G401 (cell line): ENCODE data around the gene NRP1. TPM values are rescaled to one million over a fixed set of nuclear protein-coding genes. Genes with fewer than 3 reads are reported as not detected.

ENCODE experiments used
- DNase-seq: peaks from one replicate; pipeline ENCODE4 v3.0.0-alpha.2; 2015; ENCODE audit warnings: low spot score
- in situ Hi-C: cut with HindIII; loops from 2 replicates; pipeline ENCODE4 v1.10.0; 2016; ENCODE audit warnings: low sequenced_read_pairs, mixed read lengths
- total RNA-seq: library from RNA; depleted of rRNA; stranded (reverse); fragments of >200 nt; shearing (Covaris generic); gene quantifications from 2 replicates; pipeline ENCODE4 v1.2.3, GENCODE V29; 2014

Gene NRP1
- total RNA-seq, 1 experiment from 2014 or later, result 17.1 TPM

DNA sequence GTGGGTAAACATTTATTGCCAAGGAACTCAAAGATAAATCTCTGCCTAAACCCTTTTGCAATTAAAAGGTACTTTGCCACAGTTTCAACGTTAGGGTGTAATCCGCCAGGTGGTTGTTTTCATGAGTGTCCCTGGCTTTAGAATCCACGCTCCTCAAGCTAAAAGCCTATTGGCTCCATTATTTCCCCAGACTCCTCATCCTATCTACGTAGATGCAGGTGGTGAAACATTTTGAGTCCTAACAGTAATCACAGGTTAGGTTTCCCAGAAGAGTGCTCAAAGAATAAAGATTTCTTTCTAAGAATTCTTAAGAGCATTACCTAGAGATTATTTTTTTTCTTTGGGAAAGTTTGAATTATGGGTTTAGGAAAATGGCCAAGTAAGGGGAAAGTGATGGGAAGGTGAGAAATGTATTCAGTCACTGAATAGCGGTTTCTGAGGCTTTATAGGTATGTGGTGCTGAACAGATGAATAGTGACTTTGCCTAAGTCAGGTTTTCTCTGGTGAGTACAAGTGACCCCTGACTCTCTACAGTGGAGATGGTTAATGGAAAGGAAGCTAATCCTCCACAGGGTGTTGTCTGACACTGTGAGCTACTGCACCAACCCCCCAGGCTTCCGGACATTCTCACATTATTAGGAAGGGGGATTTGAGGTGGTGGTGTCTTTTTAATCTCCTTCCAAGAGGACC lies 60.2 kb downstream of the NRP1 start:
- in situ Hi-C loops, result no loop called here
- DNase-seq, result no peak

DNA sequence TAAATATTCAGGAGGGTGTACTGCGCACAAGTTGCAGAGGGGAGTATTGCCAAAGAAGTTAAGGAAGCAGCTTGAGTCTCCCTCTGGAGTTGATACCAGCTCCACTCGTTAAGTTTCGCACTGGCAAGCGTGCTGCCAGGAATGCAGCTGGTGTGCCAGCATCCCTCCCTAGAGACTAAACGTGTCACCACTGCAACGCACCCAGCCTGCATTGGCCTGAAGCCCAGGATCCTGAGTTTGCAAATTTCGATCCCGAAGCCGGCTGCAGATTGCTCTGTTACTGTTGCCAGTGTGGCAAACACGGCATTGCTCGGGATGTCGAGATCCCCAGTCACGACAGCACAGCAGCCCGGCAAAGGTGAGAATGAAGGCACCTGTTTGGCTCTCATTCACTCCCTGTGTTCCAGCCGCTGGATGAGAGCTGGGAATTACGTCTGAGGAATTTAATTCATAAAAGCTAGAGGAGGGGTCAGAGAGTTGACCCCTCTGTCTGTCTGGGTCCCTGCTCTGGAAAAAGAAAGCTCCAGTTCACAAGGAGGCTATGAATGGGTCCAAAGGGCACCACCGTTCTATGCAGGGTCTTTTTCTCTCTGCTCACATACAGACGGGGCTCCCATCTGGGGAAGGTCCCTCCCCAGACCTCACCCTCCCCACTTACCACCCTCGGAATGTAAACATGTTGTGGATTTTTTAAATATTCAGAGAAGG lies 61.0 kb downstream of the NRP1 start:
- in situ Hi-C loops, result no loop called here
- no peak for DNase-seq

DNA sequence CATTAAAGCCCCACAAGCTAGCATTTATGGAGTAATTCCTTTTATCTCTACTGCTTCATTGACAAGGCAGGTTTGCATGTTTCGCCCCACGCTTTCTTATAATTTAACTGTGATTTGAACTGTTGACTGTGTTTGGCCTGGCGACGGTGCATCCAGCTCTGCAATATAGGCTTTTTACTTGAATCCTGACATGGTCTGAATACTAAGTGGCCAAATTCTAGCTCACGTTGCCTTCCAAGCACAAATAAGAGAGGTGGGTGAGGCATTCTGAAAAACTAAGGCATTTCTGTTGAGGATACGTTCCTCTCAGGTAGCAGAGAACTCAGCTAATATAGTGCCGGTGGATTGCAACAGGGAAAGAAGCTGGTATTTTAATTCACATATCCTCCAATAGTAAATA lies 61.8 kb downstream of the NRP1 start:
- in situ Hi-C loops, result no loop called here
- DNase-seq, result no peak

DNA sequence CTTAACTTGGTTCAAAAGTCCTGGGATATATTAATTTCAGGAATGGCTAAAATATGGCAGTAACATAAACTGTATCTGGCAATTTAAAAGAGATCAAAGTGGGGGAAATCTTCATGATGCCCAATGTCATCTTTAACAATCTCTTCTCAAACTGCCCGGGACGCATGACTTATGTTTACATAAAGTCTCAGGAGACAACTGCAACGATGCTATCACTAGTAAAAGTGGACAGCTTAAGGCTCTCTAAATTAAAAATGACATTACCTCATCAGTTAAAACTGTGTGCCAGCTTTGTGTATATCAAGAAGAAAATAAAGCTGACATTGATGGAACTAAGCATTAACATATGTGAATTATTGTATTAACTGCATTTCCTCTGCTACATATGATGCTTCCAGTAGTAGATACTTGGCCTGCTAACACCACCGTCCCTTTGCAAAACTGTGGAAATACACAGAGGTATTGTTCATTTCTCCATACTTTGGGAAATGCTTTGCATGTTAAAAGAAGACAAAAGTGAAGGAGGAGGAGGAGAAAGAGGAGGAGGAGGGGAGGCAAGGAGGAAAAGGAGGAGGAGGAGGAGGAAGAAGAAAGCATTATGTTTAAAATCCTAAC lies 62.4 kb downstream of the NRP1 start:
- in situ Hi-C loops, result no loop called here
- DNase-seq, result no peak

DNA sequence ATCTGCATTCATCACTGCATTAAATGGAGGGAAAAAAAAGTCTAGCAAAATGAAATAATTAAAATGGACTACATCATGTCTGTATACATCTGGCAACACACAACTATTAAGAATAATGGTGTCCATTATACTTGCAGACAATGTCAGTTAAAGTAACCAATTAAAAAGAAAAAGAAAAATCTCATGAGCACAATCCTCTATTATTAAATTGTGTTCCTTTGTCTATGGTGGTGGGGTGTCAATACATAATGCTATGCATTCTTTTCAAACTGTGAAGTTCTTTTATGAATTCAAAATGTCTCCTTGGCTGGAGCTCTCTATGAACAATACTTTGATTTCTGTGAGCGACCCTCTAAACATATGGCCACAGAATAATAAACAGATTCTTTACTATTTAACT lies 63.5 kb downstream of the NRP1 start:
- no peak for DNase-seq
- in situ Hi-C loops, result no loop called here

DNA sequence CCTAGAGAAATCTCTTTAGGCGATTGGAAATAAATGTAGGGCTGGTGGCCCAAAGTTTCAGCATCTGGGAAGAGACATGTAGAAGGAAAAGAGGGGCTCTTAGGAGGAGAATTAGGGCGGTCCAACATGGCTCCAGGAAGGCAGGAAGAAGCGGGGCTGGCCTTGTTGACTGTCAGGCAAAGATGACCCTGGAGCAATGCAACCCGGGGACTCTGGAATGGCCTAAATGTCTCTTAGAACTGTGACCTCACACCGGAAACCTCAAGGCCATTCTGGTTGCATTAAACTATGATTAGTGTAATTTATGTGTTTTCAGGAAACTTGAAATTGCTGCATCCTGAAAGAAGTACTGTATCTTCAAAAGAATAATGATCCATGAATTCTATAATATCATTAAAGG lies 66.8 kb downstream of the NRP1 start:
- no peak for DNase-seq
- in situ Hi-C loops, result no loop called here

DNA sequence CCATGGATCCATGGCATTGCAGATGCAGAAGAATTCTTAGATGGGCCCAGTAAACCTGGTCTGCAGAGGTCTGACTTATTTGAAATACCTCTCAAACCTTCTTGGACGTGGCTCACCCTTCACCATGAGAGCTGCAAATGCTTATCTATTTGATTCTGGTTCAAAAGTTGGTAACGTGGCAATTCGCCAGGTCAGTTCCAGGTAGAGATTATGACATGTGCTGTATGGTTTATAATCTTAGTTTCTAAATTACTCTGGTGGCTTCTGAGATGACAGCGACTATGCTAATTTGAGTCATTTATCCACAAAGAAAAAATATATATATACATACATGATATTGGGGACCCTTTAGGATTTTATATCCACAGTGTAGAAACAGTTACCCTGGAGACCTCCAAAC lies 68.8 kb downstream of the NRP1 start:
- in situ Hi-C loops, result no loop called here
- DNase-seq, result no peak

DNA sequence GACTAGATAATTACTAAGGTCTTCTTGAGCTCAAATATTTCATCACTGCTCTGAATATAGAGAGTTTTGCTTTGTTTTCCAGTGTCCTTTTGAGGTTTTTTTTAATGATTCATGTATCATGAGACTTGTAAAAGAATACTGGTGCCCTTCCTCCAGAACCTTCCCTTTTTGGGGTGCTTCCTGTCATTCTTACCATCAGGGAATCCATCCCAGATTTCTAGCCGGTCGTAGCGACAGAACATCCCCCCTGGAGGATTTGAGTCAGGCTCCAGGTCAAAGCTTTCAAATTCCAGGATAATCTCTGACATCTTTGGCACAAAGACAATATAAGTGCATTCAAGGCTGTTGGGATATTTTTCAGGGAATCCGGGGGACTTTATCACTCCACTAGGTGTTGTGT lies 71.0 kb downstream of the NRP1 start:
- in situ Hi-C loops, result no loop called here
- DNase-seq, result no peak

DNA sequence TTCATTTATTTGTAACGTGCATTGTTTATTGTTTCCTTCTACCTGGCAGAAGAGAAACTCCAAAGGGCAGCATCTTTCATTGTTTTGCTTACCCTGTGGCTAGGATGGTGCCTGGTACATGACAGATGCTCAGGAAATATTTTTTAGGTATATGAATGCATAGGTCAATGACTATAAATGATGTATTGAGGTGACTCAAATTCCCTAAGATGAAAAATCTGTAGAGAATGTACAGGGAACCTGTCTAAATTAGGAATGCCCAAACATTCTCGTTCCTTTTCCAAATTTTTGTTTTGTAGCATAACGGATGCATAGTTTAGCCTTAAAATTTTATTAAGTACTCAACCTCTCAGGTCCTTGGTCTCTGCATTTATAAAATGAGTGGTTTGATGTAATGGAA lies 71.6 kb downstream of the NRP1 start:
- in situ Hi-C loops, result no loop called here
- no peak for DNase-seq

DNA sequence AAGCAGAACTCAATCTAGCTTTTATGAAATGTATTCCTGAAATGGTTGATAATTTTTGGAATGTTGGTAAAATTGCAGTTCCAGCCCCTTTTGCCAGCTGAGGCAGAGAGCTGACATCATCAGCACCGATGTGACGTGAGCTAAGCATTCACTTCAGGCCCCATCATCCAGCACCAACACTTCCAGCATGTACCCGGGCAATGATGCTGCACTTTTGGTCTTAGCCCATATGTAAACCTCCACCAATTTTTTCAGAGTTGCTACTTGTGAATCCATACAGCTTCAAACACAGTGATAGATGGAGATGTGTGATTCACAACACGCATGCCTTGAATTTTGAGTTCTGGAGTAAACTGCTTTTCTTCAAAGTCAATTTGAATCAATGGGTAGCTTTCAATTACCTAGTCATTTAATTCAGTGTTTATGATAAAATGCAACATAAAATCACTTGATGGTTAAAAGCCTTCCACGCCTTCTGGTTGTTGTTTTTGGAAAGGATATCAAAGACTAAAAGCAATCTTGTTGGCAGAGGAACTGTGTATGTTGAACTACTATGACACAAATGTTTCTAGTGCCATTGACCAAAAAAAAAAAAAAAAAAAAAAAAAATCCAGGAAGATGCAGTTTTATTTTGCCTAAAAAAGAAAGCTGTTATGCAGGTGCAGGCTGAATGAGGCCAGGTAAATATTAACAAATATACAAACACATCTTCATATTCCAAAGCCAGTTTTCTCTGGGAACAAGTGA lies 73.9 kb downstream of the NRP1 start:
- no peak for DNase-seq
- in situ Hi-C loops, result no loop called here

DNA sequence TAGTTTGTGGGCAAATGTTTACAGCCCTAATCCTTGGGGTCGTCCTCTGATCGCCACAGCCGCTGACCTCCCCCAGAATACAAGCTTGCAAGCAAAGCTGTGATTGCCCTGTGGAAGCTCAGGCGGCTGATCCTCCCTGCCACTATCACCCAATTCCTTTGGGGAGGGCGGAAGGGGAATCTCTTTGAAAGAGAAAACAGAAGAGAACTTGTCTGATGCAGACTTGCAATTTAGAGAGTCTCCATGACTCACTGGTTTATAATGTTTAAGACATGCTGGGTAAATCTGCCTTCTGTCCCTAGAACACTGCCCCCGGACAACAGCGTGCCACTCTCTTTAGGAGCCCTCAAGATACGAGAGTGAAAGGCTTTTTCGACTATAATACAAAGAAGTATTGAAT lies 75.5 kb downstream of the NRP1 start:
- DNase-seq, result no peak
- in situ Hi-C loops, result no loop called here

DNA sequence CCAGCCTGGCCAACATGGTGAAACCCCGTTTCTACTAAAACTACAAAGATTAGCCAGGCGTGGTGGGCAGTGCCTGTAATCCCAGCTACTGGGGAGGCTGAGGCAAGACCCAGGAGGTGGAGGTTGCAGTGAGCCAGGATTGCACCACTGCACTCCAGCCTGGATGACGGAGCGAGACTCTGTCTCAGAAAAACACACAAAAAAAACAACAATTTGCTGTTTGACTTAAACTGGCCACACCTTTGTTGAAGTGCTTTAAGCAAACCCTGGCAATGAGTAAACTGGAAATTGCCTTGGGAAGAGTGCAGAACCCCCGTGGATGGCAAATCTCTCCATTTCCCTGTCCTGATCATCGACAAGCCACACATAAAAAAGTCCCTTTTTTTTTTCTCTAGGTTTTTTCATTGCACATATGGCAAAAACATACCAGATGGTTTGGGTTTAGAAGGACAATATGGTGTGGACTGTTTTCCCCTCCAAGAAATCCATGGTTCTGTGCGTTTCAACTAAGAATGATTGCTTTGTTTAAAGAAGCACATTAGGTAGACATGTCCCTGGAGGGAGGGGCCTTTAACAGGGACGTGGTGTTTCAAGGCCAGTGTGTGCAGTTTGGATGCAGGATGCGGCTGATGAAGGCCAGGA lies 76.9 kb downstream of the NRP1 start:
- DNase-seq, result no peak
- in situ Hi-C loops, result no loop called here

DNA sequence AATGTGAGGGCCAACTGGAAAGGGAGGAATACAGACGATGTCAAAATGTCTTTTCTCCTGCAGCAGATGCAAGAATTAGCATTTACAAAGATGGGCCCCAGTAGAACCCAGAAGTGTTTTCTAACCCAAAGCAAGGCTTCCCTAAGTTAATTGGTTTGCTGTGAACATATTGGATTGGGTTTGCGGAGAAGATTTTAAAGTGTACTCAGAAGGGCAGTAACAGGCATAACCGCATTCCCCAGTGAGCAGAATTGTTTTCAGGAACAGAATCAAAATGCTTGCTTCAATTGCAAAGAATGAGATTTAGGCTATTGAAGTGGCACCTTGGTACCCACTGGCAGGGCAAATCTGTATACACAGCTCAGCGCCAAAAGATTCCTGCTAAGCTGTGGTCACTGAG lies 78.0 kb downstream of the NRP1 start:
- no peak for DNase-seq
- in situ Hi-C loops, result no loop called here

DNA sequence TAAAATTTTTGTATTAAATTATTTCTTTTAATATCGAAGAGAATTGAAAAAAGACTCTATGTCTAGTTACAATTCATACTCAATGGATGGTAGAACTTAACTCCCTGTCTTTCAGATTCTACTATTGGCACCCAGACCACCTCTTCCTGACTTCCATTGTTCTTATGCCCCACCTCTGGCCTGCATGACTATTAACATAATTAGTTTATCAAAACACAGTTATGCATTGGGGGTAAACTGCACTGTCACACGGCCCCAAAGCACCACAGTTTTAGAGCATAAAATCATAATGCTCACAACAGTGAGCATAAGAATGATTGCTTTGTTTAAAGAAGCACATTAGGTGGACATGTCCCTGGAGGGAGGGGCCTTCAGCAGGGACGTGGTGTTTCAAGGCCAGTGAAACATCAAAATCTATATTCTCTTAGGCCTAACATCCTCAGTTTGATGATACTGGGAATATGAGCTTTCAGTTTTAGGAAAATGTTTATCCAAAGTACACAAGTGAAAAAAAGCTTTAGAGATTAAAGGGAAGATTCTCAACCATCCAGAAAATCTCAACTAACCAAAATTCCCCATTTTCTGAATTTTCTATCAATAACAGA lies 79.8 kb downstream of the NRP1 start:
- in situ Hi-C loops, result no loop called here
- no peak for DNase-seq

DNA sequence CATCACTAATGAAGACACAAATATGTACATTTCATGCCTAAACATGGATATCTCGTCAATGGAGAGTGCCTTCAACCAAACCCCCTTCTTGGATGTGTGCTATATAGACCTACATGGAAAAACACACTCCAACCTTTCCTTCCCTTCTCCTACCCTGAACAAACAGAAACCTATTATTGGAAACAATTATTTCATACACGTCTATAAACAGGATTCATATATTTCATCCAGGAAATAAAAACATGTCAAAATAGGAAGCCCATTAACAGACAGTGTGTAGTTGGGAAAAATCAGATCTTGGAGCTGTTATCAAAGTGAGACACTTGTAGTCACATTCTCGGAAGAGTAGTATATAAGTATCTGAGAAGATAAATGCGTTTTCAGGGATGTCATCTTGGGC lies 81.1 kb downstream of the NRP1 start:
- in situ Hi-C loops, result no loop called here
- DNase-seq, result no peak

DNA sequence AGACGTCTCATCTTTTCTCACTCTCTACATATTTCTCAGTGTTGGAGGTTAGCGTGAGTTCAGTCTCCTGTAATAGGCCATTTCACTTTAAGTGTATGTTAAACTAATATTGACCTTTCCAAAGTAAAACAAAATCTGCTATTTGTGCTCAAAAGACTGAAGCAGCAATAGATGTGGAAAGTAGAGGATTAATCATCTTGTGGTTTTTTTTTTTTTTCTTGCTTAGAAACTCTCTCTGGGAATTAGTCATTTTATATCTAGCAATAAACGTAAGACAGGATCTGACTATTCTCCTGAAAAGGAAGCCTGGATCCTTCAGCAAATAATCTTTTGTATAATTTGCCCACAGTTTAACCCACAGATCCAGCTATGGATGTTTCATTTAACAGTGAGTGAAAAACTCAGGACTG lies 81.7 kb downstream of the NRP1 start:
- no peak for DNase-seq
- in situ Hi-C loops, result no loop called here

DNA sequence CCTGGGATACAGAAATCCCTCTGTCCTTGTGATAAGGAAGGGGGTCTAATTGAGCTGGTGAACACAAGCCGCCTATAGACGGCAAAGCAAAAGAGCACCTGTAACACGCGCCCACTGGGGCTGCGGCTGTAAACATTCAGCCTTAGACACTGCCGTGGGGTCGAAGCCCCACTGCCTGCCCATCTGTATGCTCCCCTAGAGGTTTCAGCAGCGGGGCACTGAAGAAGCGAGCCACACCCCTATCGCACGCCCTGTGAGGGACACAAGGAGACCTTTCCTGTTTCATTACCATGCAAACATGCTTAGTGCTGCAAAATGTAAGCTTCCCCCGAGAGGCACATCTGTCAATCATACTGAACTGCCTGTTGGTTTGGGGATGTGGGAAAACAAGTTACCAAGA lies 82.1 kb downstream of the NRP1 start:
- in situ Hi-C loops, result no loop called here
- DNase-seq, result no peak

DNA sequence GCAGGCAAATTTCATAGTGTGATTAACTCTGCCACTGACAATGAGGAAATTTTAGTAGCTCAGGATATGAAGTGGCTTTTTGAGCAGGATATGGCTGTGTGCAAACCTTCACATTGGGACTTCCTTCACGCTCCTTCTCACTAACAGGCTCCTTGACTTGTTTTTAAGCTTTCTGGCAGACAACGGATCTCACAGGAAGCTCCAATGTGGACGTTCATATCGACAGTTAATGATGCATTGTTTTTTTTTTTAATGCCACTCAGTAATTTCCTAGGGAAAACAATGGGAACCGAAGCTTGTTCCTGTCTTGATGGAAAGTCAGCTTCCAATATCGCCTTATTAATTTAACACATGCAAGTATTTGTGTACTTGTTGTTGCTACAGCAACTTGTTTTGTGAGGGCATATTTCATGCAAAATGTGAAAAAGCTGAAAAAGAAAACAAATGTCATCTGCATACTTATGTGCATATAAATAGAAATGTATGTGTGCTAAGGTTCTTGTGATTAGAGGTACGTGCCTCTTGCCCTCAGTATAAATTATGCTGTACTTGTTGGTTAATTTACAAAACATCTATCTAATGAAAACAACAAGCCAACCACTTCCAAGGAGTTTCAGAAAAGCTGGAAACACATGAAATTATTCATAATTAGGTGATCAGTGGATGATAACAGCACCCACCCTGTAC lies 84.7 kb downstream of the NRP1 start:
- no peak for DNase-seq
- in situ Hi-C loops, result no loop called here

DNA sequence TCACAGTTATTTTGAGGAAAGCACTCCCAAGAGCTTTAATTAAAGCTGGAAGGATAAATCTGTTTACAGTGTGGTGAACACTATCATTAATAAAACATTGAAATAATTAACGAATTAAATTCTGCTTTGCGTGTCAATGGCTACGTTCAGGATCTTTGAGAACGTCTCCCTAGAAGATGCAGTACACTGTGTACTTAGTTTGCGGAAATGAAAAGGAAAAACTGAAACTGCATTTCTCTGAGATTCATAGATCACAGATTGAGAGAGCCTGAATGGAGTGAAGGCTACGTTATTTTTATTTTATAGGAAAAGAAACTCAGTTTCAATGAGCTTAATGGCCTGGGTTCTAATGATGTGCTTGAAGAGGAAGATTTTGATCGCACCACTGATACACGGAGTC lies 85.3 kb downstream of the NRP1 start:
- no peak for DNase-seq
- in situ Hi-C loops, result no loop called here
